CD4-positive, alpha-beta T cell treated with Interferon alpha-2 for 1 hour (primary cell): ENCODE results near the gene PTCHD4.
"Not testable (repeated sequence)": the region's sequence is repeated elsewhere in the genome, so short reads cannot be mapped to it uniquely, and the experiment has no call there.

ENCODE experiments used
- DNase-seq, 2 donors: peaks; one replicate each; pipeline ENCODE4 v3.0.0-alpha.2; 2020 to 2022

PTCHD4 gene

DNA sequence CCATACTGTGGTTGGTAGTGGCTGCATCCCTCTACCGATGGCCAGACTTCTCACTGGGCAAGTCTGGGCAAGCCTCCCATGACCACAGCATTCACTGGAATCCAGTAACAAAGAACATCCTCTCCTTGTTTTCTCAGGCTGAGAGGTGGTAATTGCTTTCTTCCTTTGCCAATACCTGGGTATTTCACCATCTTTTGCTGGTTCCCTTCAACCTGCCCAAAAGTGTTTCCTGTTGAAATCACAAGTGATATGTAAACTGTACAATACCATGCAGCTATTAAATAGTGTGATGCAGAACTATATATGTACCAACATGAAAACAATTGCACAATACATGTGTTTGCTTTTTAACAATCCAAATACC is at the start of gene PTCHD4:
TSS of gene PTCHD4 (minus strand) at position 55 of the 364 bp plus-strand sequence. CDS start 42,240 bp downstream, outside the sequence.
- DNase-seq = no peak

DNA sequence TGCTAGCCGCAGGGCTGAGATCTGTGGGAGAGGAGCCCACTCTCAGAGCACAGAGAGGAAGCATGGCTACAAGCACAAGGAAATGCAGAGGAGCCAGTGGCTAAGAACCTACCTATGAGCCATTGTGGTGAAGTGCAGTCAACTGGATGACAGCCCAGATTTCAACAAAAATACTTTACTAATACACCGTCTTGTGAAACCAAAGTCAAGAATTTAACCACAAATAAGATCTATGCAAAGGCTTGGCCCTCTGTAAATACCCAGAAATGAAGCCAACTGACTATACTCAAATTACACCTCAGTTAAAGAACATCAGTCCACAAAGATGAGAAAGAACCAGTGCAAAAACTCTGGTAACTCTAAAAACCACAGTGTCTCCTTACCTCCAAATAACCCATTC is 40.1 kb upstream of the PTCHD4 start:
- DNase-seq = no peak

DNA sequence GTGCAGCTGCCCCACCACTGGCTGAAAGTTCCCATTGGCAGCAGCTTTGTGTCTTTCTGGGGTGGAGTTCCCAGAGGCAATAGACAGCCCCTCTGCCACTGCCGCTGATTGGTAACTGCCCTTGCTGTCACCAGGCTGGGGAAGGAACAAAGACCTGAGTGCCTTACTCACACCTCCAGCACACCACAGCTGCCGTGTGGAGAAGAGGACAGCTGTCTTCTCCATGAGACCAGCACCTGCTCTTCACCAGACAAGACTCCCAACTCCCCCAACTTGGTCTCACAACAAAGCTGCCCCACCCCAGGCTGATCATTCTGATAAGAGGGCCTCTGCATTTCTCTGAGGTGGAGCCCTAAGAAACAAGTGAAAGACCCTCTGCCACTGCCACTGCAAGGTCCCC is 39.7 kb upstream of the PTCHD4 start:
- no peak for DNase-seq

DNA sequence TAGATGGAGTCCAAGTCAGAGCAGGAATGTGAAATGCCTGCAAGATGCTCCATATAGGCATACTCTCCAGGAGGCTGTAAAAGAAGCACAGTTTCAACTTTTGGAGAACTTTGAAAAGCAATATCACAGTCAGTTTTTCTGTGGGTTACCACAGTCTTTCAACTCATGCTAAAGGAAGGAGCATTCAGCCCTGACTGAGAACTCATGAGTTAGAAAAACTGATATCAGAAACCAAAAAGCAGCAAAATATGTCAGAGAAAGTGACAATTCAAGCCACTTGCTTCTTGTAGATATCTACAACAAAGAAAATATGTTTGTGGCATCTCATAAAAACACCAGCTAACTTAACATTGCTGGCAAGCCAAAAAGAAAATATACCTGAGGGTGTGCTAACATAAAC is 36.1 kb upstream of the PTCHD4 start:
- no peak for DNase-seq

DNA sequence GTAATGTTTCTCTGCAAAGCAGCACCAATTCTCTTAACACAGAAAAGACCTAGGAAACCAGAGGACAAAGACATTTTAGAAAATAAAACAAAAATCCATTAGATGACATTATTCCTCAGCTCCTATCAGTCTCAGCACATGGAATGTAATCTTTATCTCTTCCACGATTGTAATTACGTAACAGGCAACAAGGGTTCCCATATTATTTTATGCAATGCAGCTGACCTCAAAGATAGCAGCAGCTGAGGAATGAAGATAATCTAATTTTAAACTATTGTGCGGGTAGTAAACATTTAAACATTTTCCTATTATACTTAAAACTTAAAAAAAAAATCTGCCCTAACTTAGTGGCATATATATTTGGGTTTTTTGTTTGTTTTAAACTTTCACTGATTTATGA is 33.0 kb upstream of the PTCHD4 start:
- no peak for DNase-seq

DNA sequence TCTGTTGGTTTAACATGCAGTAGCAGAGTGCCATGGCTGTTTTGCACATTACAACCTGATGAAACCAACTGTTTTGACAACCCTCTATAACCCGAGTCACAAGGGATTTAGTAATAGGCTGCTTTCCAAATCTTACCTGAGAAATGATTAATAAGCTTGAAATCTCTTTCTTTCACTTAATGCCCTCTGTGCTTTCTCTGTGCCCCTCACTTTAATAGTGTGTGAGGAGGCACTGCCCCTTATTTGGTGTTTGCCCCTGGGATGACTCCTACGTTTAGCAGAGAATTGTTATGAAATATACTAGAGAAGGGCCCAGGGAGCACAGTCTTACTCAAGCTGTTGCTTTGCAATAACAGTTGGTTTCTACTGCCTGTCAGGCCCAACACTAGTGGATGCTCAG is 31.0 kb upstream of the PTCHD4 start:
- DNase-seq = no peak

DNA sequence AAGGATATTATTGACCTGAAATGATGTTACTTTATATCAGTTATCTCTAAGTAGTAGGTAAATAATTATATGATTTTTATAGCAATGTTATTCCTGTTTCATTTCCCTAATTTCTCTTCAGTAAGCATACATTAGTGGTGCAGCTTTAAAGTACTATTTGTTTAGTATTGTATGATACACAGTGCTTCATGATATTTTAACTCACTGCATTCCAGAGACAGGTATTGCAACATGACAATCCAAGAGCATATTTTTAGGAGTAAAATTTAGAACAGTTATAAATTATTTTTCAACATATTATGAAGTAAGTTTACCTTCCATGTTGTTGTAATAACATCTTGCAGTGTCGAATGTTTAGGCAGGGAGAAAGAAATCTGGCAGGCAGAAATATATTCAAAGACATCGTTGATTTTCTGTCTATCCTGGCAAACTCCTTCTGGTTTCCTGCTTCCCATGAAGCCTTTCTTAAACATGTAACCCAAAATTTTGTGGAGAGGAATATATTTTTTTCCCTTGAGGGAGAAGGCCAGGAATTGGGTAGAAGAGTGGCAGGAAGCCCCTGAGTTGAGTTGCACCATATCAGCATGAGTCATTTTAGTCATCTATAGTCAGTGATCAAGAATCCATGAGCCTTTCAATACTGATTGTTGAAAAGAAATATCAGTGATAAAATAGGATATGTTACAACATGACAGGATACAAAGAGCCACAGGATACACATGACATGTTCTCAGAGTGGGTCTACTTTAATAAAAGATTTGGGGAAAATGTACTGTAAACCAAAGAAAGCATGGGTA is 29.0 kb upstream of the PTCHD4 start:
- DNase-seq = no peak

DNA sequence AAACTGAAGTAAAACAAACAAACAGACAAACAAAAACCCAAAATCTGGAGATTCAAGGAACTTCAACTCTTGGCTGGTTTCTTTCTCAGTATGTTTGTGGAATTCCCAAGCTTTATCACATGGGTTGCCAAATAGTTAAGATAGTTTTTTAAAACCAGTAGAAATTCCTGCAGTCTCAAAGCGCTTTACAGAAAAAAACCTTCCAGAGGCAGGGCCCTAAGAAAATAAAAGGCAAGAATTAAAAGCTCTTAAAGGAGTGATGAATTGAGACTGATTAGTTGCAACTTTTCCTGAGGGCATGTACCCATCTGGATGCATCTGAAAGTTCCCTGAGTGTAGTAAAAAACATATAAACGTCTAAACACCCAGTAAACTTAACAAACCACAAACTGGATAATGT is 25.9 kb upstream of the PTCHD4 start:
- DNase-seq = no peak

DNA sequence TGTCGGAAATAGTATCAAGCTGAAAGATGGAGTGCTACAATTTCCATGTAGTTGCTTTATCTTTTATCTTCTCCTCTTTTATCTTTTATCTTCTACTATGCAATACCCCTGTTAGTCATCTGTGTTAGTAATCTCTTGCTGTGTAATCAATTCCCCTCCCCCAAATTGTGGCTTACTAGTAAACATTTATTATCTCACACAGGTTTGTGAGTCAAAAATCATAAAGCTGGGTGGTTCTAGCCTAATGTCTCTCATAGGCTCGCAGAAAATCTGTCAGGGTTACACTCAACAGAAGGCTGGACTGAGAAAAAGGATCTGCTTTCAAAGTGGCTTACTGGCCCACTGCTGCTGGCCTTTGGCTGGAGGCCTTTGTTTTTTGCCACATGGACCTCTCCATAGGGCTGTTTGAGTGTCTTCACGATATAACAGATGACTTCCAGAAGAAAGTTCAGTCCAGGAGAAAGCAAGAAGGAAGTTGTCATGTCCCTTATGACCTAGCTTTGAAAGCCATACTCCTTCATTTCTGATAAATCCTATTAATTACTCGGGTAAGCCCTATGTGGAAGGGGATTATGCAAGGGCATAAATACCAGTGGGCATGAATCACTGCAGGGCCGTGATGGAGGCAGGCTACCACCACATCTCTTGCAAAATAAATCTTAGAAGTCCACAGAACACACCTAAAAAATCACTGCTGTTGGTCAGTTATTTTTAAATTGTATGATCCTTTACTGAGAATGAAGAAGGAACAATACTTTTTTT is 24.5 kb upstream of the PTCHD4 start:
- no peak for DNase-seq

DNA sequence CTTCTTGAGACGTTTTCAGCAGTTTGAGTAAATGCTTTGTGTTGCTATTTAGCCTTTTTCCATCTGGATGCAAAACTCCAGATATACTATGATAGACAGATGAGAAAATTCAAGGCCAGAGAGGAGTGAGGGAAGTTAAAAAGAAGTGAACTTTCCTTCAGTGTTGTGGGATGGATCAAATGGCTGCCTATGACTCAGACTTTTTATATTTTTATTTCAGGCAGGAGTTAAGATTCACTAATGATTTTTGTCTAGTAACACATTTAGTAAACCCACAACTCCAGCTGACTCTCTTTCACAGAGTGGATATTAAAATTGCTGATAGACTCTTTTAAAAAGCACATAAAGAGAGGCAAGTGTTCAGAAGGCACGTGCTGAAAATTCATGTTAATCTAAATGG is 23.2 kb upstream of the PTCHD4 start:
- DNase-seq = no peak

DNA sequence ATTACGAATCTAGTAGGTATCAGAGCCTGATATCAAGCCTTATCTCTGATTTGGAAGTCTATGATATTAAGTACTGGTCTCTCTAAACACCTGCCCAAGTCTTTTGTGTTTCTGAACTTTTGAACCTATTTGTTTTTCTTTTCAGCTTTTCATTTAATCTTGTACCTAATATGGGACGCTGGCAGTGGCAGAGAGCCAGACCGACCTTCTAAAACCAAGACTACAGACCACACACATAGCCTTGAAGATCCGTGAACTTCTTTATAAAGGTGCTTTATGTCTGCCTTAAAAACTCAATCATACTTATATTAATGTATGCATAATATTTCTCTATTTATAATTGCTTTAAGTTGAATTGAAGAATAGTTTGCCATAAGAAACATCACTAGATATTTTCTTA is 12.6 kb upstream of the PTCHD4 start:
- no peak for DNase-seq

DNA sequence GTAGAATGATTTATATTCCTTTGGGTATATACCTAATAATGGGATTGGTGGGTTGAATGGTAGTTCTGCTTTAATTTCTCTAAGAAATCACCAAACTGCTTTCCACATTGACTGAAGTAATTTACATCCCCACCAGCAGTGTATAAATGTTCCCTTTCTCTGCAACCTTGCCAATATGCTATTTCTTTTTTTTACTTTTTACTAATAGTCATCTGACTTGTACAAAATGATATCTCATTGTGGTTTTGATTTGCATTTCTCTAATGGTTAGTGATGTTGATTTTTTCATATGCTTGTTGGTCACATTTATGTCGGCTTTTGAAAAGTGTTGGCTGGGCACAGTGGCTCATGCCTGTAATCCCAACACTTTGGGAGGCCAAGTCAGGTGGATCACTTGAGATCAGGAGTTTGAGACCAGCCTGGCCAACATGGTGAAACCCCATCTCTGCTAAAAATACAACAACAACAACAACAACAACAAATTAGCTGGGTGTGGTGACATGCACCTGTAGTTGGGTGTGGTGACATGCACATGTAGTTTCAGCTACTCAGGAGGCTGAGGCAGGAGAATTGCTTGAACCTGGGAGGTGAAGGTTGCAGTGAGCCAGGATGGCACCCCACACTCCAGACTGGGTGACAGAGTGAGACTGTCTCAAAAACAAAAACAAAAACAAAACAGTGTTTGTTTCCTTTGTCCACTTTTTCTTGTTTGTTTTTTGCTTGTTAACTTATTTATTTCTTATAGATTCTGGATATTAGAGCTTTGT is 11.2 kb upstream of the PTCHD4 start:
- not testable (repeated sequence) for DNase-seq

DNA sequence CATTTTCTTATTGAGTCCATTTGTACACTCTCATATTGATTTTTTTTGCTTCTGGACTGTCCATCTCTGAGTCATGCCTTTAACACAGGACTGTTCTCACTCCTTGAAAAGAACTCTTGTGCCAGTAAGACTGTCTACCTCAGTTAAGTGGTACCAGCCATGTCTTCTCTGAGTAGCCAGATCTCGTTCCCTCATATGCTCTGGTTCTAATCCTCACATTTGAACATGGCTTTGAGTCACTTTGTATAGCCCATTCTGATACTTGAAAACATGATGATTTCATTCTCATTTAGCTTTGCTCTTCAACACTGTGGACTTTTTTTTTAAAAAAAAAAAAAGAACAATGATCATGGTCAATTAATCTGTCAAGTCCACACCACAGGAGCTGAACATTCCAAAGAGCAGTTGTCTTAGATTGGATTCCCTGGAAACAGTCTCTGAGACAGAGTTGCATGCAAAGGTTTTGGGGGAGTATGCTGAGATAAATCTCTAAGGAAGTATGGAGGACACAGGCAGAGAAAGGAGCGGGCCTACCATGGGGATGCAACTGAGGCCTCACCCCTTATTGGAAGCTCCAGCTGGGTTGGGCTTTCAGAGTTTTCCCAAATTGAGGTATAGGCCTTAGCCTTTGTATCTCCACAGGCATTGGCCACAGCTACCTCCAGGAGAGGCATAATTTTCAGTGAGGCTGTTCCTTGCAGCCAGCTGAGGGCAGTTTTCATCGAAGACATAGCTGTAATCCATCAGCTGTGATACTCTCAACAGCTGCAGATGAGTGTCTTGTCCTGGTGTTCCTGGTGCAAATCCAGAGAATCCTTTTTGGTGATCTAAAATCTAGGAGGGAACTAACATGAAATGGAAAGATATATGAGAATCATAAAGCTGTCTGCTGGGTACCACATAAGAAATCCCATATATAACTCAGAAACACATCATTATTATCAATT is 6.0 kb upstream of the PTCHD4 start:
- DNase-seq = no peak

DNA sequence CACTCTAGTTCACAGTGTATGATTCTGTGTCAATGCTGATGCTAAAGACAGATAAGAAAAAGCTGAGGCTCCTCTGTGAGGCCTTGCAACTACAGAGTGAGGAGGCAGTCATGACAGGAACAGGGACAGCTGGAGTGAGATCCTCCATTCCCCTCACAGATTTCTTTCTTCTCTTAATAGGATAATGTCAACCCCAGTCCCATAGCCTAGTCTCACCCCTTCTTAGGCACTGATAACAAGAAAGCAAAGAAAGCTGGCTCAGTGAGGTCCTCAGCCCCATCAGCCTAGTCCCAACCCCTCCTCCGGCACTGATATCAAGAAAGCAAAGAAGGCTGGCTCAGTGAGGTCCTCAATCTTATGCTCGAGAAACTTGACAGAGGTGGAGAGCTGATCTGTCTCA is 2.1 kb upstream of the PTCHD4 start:
- no peak for DNase-seq

DNA sequence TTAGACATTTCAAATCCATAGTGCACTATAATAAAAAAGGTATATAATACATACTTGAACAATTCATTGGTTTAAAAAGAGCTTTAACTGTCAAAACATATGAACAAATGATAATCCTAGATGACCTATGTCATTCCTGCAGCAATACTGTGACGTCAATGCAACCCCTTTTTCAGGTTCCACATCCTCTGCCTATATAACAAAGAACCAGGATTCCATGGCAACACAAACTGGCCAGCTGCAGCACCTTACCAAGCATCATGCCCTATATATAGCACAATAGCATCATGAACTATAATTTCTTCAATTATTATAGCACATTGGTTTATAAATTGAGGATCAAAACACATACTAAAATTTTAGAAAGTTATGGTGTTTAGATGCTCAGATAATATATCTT is 578 bp upstream of the PTCHD4 start:
- no peak for DNase-seq

DNA sequence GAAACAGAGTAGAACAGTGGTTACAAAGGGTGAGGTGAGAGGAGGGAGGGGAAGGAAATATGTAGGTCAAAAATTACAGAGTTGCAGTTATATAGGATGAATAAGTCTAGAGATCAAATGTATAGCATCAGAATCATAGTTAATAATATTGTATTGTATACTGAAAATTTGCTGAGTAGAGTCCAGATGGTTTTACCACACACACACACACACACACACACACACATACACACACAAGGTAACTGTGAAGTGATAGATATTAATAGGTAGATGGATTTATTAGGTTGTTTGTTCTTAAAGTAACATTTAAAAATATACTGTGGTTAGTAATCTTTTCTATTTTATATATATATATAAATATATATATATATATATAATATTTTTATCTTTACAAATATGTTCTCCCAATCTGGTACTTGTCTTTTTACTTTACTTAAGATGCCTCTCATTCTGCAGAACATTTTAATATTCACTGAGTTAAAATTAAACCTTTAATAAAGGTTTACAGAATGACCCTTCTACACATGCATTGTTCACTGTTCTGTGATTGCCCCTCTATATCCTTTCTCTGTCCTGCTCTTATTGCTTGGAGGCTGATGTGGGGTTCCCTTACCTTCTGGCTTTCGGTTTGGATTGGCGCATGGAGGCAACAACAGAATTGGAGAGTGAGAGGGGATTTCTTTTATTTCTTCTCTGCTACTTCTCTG is 408 bp downstream of the PTCHD4 start:
- DNase-seq = no peak

DNA sequence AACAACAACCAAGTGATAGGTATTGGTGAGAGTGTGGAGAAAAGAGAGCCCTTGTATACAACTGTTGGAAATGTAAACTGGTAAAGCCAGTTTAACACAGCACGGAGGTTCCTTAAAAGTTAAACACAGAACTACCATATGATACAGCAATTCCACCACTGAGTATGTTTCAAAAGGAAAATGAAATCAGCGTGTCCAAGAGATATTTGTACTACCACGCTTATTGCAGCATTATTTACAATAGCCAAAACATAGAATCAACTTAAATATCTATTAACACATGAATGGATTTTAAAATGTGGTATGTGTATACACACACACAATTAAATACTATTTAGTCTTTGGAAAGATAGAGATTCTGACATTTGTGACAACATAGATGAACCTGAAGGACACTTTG is 1.1 kb downstream of the PTCHD4 start:
- DNase-seq = no peak

DNA sequence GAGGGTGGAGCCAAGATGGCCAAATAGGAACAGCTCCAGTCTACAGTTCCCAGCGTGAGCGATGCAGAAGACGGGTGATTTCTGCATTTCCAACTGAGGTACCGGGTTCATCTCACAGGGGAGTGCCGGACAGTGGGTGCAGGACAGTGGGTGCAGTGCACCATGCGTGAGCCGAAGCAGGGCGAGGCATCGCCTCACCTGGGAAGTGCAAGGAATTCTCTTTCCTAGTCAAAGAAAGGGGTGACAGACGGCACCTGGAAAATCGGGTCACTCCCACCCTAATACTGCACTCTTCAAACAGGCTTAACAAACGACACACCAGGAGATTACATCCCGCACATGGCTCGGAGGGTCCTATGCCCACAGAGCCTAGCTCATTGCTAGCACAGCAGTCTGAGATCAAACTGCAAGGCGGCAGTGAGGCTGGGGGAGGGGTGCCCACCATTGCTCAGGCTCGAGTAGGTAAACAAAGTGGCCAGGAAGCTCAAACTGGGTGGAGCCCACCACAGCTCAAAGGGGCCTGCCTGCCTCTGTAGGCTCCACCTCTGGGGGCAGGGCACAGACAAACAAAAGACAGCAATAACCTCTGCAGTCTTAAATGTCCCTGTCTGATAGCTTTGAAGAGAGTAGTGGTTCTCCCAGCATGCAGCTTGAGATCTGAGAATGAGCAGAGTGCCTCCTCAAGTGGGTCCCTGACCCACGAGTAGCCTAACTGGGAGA is 8.4 kb downstream of the PTCHD4 start:
- DNase-seq = not testable (repeated sequence)

DNA sequence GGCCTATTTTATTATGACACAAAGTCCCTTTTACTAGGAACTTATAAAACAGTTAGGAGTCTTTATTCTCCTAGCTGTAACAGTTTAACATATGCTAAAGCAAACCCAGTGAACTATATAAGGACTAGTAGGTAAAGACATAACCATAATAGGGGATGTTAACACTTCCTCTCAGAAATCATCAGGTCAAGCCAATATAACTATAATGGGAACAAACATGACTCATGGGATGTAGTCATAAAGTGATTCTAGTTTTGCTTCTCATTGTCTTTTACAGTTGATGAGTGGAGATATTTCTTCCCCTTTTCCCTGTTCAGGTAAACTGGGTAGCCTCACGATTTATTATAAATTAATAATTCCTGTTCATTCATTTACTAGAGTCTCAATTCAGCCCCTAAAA is 9.7 kb downstream of the PTCHD4 start:
- no peak for DNase-seq

DNA sequence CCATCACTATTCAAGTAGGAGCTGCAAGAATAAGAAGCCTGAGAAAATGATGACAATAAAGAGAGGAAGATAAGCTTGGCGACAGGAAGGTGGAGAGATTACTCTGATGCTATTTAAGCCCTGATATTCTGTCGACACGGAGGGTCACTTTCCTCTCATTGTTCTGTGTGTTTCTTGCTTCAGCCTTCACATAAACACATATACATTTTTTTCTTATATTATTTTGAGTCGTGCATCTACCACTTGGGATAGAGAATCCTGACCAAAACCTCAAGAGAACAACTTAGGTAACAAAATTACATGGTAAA is 10.5 kb downstream of the PTCHD4 start:
- DNase-seq = no peak
